ENCODE data around the gene DCAF10. TPM values are rescaled to one million over a fixed set of nuclear protein-coding genes. Genes with fewer than 3 reads are reported as not detected.

The DCAF10 gene
- polyA plus RNA-seq, 1 donor (not counting 4 experiments of a cell fraction or from before 2014, with no cell fraction given), result 29.2 TPM

DNA sequence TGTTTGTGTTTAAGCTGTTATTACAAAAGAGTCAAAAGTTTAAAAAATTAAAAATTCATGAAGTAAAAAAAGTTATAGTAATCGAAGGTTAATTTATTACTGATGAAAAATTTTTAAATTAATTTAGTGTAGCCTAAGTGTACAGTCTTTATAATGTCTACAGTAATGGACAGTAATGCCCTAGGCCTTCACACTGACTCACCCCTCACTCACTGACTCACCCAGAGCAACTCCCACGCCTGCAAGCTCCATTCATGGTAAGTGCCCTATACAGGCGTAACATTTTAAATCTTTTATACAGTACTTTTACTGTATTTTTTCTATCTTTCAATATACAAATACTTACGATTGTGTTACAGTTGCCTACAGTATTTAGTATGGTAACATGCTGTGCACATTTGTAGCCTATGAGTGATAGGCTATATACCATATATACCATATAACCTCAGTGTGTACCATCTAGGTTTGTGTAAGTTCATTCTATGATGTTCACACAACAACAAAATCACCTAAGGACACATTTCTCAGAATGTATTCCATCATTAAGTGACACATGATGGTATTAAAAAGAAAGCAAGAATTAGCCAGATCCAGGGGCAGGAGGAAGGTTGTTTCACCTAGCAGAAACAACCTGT lies 40.1 kb downstream of the DCAF10 start:
- H3K9ac ChIP-seq (ENCODE audit: control insufficient read depth, extremely low read depth, insufficient read depth, low read length), result no peak overlapping the region

DNA sequence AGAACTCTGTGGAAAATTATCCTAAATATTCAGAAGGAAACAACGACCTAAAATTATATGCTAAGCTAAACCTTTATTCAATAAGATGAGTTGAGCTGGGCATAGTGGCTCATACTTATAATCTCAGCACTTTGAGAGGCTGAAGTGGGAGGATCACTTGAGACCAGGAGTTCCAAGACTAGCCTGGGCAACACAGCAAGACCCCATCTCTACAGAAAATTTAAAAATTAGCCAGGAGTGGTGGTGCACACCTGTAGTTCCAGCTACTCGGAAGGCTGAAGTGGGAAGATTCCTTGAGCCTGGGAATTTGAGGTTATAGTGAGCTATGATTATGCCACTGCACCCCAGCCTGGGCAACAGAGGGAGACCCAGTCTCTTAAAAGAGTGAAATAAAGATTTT lies 51.6 kb downstream of the DCAF10 start:
- H3K4me2 ChIP-seq (ENCODE audit: control insufficient read depth, extremely low read depth, insufficient read depth, low read depth, low read length), result no peak overlapping the region
- no peak overlapping the region for H3K27ac ChIP-seq (ENCODE audit: control insufficient read depth, insufficient read depth, low read length)
- peaks cover 0 to 3% of the 10 kb centered on the region in 2 experiments for H3K36me3 ChIP-seq (ENCODE audit: control insufficient read depth in 2 of 2, extremely low read depth in 1 of 2, insufficient read depth in 2 of 2, low read length in 2 of 2)
- H3K4me3 ChIP-seq (ENCODE audit: control insufficient read depth in 2 of 3, extremely low read depth in 1 of 3, insufficient read depth in 2 of 3, low read depth in 1 of 3, low read length in 3 of 3), result no peak overlapping the region
- dilution Hi-C loops (cut with MboI; ENCODE audit: extremely low pct_ligation_motif_present, low sequenced_read_pairs), result no loop called here
- H3K4me1 ChIP-seq (ENCODE audit: control insufficient read depth, extremely low read depth, insufficient read depth, low read length), result no peaks in the 10 kb centered on the region
- TF ChIP-seq EZH2 (IDR thresholded peaks at IDR 0.05; ENCODE audit: low read length), result no peak
- TF ChIP-seq, protein P1, sequence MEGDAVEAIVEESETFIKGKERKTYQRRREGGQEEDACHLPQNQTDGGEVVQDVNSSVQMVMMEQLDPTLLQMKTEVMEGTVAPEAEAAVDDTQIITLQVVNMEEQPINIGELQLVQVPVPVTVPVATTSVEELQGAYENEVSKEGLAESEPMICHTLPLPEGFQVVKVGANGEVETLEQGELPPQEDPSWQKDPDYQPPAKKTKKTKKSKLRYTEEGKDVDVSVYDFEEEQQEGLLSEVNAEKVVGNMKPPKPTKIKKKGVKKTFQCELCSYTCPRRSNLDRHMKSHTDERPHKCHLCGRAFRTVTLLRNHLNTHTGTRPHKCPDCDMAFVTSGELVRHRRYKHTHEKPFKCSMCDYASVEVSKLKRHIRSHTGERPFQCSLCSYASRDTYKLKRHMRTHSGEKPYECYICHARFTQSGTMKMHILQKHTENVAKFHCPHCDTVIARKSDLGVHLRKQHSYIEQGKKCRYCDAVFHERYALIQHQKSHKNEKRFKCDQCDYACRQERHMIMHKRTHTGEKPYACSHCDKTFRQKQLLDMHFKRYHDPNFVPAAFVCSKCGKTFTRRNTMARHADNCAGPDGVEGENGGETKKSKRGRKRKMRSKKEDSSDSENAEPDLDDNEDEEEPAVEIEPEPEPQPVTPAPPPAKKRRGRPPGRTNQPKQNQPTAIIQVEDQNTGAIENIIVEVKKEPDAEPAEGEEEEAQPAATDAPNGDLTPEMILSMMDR (optimal IDR thresholded peaks at IDR 0.05 in 1 of 3, IDR thresholded peaks at IDR 0.05 in 1 of 3, conservative IDR thresholded peaks at IDR 0.05 in 1 of 3; ENCODE audit: extremely low read depth in 1 of 3, insufficient read depth in 2 of 3, low read length in 3 of 3), result no peak
- no peak overlapping the region for H2AFZ ChIP-seq (ENCODE audit: control insufficient read depth, low read length)
- no peaks in the 10 kb centered on the region for H3K9me1 ChIP-seq (ENCODE audit: control insufficient read depth, extremely low read depth, insufficient read depth, low read length)
- no peak for DNase-seq (ENCODE audit: low read depth, low spot score)
- no peak for FAIRE-seq
- H3K9ac ChIP-seq (ENCODE audit: control insufficient read depth, extremely low read depth, insufficient read depth, low read length), result no peak overlapping the region
- H3K79me2 ChIP-seq (ENCODE audit: control insufficient read depth, insufficient read depth, low read length), result no peaks in the 10 kb centered on the region
- H3K27me3 ChIP-seq (ENCODE audit: control insufficient read depth, extremely low read depth, insufficient read depth, low read length), result no peaks in the 10 kb centered on the region
- no peaks in the 10 kb centered on the region for H3K9me3 ChIP-seq (ENCODE audit: control insufficient read depth, low read depth, low read length)
- H4K20me1 ChIP-seq (ENCODE audit: control insufficient read depth, extremely low read depth, insufficient read depth, low read length), result no peaks in the 10 kb centered on the region

More for the DNA sequence above, 40.1 kb downstream of the DCAF10 start:
- Histone ChIP-seq H3K79me2 (ENCODE audit: control insufficient read depth, insufficient read depth, low read length) (peaks cover 3% of the 10 kb centered on the region), H3K36me3 (ENCODE audit: control insufficient read depth in 2 of 2, extremely low read depth in 1 of 2, insufficient read depth in 2 of 2, low read length in 2 of 2) (peaks cover 0 to 2% of the 10 kb centered on the region in 2 experiments), H4K20me1 (ENCODE audit: control insufficient read depth, extremely low read depth, insufficient read depth, low read length) (no peaks in the 10 kb centered on the region), H3K27ac (ENCODE audit: control insufficient read depth, insufficient read depth, low read length) (peak overlapping the region; percentile 42), H3K4me2 (ENCODE audit: control insufficient read depth, extremely low read depth, insufficient read depth, low read depth, low read length) (peak overlapping the region; percentile 33), H3K9me1 (ENCODE audit: control insufficient read depth, extremely low read depth, insufficient read depth, low read length) (no peaks in the 10 kb centered on the region), H3K9me3 (ENCODE audit: control insufficient read depth, low read depth, low read length) (no peaks in the 10 kb centered on the region), H3K4me3 (ENCODE audit: control insufficient read depth in 2 of 3, extremely low read depth in 1 of 3, insufficient read depth in 2 of 3, low read depth in 1 of 3, low read length in 3 of 3) (no peak overlapping the region), H3K27me3 (ENCODE audit: control insufficient read depth, extremely low read depth, insufficient read depth, low read length) (no peaks in the 10 kb centered on the region), H2AFZ (ENCODE audit: control insufficient read depth, low read length) (no peak overlapping the region), H3K4me1 (ENCODE audit: control insufficient read depth, extremely low read depth, insufficient read depth, low read length) (peaks cover 18% of the 10 kb centered on the region)
- no peak for TF ChIP-seq EZH2 (IDR thresholded peaks at IDR 0.05; ENCODE audit: low read length)
- TF ChIP-seq, protein P1 (optimal IDR thresholded peaks at IDR 0.05 in 1 of 3, IDR thresholded peaks at IDR 0.05 in 1 of 3, conservative IDR thresholded peaks at IDR 0.05 in 1 of 3; ENCODE audit: extremely low read depth in 1 of 3, insufficient read depth in 2 of 3, low read length in 3 of 3), result no peak
- dilution Hi-C loops (cut with MboI; ENCODE audit: extremely low pct_ligation_motif_present, low sequenced_read_pairs), result no loop called here
- FAIRE-seq (peak; percentile 75), DNase-seq (ENCODE audit: low read depth, low spot score) (peak; percentile 41)

Measured in keratinocyte (primary cell).